AG09319 (cell line): ENCODE data around the gene CDS2.
"Not testable (repeated sequence)": the region's sequence is repeated elsewhere in the genome, so short reads cannot be mapped to it uniquely, and the experiment has no call there.

ENCODE experiments used
- DNase-seq: peaks from one replicate; pipeline ENCODE4 v3.0.0-alpha.2; 2010; ENCODE audit warnings: low read depth; ENCODE audit errors: extremely low read depth
- TF ChIP-seq, protein P1 (sequence below): IDR thresholded peaks from 2 replicates; pipeline ENCODE4 v1.5.1; 2011; ENCODE audit warnings: low read depth, mild to moderate bottlenecking, inconsistent platforms, low read length, moderate library complexity

The CDS2 gene

DNA sequence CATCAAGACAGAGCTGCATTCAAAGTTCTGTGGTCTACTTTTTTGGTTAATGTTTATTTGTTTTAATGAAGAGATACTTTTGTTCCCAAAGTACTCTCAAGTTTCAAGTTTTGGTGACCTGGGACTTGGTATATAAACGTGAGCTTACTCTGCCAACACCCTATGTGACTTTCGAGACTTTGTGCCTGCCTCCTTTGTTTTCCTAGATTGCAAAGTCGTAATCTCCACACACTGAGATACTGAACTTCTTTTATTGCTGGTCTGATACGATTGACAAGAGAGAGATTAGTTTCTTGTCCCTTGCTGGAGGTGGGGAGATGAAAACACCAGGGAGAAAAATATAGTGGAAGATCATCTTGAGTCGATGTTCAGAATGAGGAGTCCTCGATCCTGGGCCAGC, 34.9 kb upstream of the CDS2 start:
- TF ChIP-seq, protein P1, sequence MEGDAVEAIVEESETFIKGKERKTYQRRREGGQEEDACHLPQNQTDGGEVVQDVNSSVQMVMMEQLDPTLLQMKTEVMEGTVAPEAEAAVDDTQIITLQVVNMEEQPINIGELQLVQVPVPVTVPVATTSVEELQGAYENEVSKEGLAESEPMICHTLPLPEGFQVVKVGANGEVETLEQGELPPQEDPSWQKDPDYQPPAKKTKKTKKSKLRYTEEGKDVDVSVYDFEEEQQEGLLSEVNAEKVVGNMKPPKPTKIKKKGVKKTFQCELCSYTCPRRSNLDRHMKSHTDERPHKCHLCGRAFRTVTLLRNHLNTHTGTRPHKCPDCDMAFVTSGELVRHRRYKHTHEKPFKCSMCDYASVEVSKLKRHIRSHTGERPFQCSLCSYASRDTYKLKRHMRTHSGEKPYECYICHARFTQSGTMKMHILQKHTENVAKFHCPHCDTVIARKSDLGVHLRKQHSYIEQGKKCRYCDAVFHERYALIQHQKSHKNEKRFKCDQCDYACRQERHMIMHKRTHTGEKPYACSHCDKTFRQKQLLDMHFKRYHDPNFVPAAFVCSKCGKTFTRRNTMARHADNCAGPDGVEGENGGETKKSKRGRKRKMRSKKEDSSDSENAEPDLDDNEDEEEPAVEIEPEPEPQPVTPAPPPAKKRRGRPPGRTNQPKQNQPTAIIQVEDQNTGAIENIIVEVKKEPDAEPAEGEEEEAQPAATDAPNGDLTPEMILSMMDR = no peak
- no peak for DNase-seq

DNA sequence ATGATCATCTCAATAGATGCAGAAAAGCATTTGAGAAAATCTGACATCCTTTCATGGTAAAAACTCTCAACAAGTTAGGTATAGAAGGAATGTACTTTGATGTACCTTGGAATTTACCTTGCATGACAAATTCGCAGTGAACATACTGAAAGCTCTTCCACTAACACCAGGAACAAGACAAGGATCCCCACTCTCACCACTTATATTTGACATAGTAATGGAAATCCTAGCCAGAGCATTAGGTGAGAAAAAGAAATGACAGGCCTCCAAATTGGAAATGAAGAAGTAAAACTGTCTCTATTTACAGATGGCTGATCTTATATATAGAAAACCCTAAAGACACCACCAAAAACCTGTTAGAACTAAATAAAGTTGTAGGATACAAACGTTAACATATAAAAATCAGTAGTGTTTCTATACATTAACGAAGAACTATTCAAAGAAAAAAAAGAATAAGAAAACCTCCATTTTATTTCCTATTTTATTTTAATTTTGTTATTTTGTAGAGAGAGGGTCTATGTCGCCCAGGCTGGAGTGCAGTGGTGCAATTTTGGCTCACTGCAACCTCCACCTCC, 34.0 kb upstream of the CDS2 start:
- DNase-seq = no peak
- TF ChIP-seq, protein P1 = no peak

DNA sequence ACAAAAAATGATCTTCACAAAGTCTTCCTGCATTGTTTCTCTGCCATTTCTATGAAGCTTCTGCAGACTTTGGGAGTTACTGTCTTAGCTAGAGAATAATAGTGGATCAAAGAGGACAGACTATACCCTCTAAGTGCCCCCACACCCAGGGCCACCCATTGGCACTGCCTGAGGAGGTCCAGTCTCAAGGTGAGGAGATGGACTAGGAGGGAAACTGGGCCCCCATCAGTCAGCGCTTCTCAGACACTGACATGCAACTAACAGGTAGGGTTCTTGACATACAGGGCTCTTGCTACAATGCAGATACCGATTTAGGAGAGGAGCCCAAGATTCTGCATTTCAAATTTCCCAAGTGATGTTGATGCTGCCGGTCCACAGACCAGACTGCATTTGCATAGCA, 31.4 kb upstream of the CDS2 start:
- DNase-seq = no peak

DNA sequence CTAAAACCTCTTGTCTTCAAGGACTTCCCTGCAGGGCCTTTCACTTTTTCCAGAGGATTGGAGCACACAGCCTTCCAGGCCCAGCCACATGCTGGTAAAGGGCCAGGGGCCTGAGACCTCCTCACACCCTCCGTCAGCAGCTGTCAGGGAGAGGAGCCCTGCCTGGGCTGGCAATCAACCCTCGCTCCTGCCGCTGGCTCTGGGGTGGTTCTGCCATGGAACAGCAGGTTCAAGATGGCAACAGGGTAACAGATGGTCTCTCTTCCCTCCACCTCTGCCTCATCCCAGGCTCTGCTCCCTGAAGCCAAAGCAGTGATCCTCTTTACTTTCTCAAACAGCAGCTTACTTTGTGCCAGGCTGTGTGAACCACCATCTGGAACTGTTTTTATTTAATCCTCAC, 30.9 kb upstream of the CDS2 start:
- TF ChIP-seq, protein P1 = no peak
- DNase-seq = no peak

More for the DNA sequence above, 31.4 kb upstream of the CDS2 start:
- TF ChIP-seq, protein P1 = no peak

DNA sequence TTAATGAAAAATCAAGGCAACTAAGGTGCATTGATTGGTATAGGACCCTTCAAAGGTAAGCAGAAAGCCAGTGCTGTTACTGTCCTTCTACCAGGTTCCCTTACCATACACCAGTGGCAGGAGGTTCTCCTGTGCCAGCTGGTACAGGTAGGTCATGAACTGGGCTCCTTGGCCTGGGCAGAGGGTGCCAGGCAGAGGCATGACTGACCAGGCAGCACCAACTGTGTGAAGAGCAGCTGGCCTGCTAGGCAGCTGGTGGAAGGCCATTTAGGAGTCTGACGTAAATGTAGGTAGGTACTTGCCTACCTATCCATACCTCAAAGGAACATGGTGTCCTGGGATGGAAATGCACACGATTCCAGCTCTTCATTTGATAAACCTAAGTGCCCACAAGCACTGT, 30.3 kb upstream of the CDS2 start:
- DNase-seq = no peak
- TF ChIP-seq, protein P1 = no peak

DNA sequence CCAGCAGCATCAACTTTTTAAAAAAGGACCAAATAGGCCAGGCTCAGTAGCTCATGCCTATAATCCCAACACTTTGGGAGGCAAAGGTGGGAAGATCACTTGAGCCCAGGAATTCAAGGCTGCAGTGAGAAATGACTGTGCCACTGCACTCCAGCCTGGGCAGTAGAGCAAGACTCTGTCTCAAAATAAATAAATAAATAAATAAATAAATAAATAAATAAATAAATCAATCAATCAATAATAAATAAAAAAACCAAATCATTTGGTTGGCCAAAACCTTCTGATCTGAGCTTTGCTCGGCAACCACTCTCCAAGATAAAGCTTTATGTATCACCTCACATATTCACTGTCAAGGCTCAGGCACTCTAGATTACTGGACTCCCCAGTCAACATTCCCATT, 27.8 kb upstream of the CDS2 start:
- not testable (repeated sequence) for DNase-seq

DNA sequence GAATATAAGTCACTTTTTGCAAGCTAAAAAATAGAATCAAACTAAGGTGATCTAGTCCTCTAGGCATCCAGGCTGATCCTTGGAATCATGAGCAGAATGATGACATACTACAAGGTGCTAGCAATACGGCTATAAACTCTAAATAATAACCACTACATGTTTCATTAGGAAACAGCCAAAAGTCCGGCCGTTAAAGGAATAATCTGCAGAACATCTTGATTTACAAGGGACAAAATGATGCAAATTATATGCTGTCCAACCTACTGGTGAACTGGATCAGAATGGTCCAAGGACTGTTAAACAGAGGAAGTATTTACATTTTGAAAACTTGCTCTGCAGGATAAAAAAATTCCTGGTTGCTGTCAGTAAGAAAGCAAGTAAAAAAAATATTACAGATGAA, 26.9 kb upstream of the CDS2 start:
- DNase-seq = not testable (repeated sequence)

DNA sequence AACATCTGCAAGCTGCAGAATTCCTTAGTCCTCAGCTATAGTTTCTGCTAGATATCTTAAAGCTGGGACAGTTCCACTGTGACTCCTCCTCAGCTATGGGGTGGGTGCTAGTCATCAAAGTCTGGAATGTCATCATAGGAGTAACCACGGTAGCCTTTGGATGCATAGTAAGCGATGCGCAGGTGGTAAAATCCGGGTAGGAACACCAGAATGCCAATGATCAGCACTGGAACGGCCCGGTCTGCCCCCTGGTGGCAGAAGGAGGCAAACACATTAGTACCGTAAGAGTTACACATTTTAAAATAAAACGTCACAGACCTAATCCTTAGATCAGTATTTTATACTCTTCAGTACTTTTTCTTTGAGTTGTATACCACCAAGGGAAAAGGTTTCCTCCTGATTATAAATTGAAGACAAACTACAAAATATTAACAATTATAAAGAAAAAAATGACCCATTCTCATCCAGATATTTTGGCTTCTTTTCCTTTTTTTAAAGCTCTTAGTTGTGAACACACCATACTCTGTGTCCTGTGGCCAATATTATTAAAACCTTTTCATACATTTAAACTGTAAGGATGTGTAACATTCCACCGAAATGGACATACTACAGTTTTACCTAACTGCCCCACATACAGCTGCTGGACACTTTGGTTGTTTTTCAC, 26.0 kb upstream of the CDS2 start:
- TF ChIP-seq, protein P1 = peak; percentile 77
- DNase-seq = no peak
